Osteoblast (primary cell): ENCODE results near the gene STRA8. TPM values are rescaled to one million over a fixed set of nuclear protein-coding genes. Genes with fewer than 3 reads are reported as not detected.

Experiments used
- DNase-seq: peaks from one replicate; pipeline ENCODE4 v3.0.0; 2011; ENCODE audit warnings: low spot score, mixed read lengths; ENCODE audit not compliant: insufficient read length; ENCODE audit errors: missing footprints
- H2AFZ ChIP-seq: 2 replicates; pipeline ENCODE4 v1.6.0; 2011; ENCODE audit warnings: mild to moderate bottlenecking, low read length
- H3K27ac ChIP-seq: 2 replicates; pipeline ENCODE4 v1.5.1; 2011; ENCODE audit warnings: mild to moderate bottlenecking, low read depth, low read length, moderate library complexity
- H3K27me3 ChIP-seq: 2 replicates; pipeline ENCODE4 v1.6.0; 2012; ENCODE audit warnings: mild to moderate bottlenecking, control low read depth, inconsistent platforms, low read length, moderate library complexity; ENCODE audit not compliant: insufficient read depth
- H3K36me3 ChIP-seq: 2 replicates; pipeline ENCODE4 v1.5.1; 2011; ENCODE audit warnings: mild to moderate bottlenecking, low read length, control low read depth, moderate library complexity; ENCODE audit not compliant: insufficient read depth
- H3K4me1 ChIP-seq: 2 replicates; pipeline ENCODE4 v1.5.1; 2011; ENCODE audit warnings: mild to moderate bottlenecking, low read length, control low read depth, moderate library complexity; ENCODE audit not compliant: insufficient read depth
- H3K4me2 ChIP-seq: 2 replicates; pipeline ENCODE4 v1.6.0; 2011; ENCODE audit warnings: mild to moderate bottlenecking, low read length; ENCODE audit not compliant: insufficient read depth
- H3K4me3 ChIP-seq: fragments of 200-600 bp; sonication (generic); 3 replicates; pipeline ENCODE4 v1.5.1; 2012; ENCODE audit warnings: mild to moderate bottlenecking, low read length, inconsistent platforms; ENCODE audit not compliant: insufficient read depth
- H3K79me2 ChIP-seq: 2 replicates; pipeline ENCODE4 v1.6.0; 2012; ENCODE audit warnings: mild to moderate bottlenecking, low read length, control low read depth, inconsistent platforms; ENCODE audit not compliant: insufficient read depth
- H3K9me3 ChIP-seq: 2 replicates; pipeline ENCODE4 v1.5.1; 2011; ENCODE audit warnings: low read depth, low read length, control low read depth
- H4K20me1 ChIP-seq: 2 replicates; pipeline ENCODE4 v1.6.0; 2012; ENCODE audit warnings: mild to moderate bottlenecking, low read length, control low read depth; ENCODE audit not compliant: insufficient read depth
- total RNA-seq: library from RNA; depleted of rRNA; stranded (reverse); fragments of >200 nt; gene quantifications from 2 replicates; pipeline ENCODE4 v1.2.3, GENCODE V29; 2012
- TF ChIP-seq, protein P1 (sequence below): IDR thresholded peaks from 2 replicates; pipeline ENCODE4 v1.5.1; 2011; ENCODE audit warnings: mild to moderate bottlenecking, low read depth, low read length, moderate library complexity; ENCODE audit errors: extremely low read depth

Gene STRA8
- total RNA-seq, 1 donor: not detected

- DNase-seq: no peak
- no peak overlapping the region for H3K27ac ChIP-seq
- TF ChIP-seq, protein P1, sequence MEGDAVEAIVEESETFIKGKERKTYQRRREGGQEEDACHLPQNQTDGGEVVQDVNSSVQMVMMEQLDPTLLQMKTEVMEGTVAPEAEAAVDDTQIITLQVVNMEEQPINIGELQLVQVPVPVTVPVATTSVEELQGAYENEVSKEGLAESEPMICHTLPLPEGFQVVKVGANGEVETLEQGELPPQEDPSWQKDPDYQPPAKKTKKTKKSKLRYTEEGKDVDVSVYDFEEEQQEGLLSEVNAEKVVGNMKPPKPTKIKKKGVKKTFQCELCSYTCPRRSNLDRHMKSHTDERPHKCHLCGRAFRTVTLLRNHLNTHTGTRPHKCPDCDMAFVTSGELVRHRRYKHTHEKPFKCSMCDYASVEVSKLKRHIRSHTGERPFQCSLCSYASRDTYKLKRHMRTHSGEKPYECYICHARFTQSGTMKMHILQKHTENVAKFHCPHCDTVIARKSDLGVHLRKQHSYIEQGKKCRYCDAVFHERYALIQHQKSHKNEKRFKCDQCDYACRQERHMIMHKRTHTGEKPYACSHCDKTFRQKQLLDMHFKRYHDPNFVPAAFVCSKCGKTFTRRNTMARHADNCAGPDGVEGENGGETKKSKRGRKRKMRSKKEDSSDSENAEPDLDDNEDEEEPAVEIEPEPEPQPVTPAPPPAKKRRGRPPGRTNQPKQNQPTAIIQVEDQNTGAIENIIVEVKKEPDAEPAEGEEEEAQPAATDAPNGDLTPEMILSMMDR: no peak
- H3K36me3 ChIP-seq: peaks cover 21% of the 10 kb centered on the region
- H4K20me1 ChIP-seq: no peaks in the 10 kb centered on the region
- no peaks in the 10 kb centered on the region for H3K27me3 ChIP-seq
- H3K4me2 ChIP-seq: no peak overlapping the region
- no peaks in the 10 kb centered on the region for H3K9me3 ChIP-seq
- peaks cover 16% of the 10 kb centered on the region for H3K4me1 ChIP-seq
- H3K4me3 ChIP-seq: no peak overlapping the region
- H2AFZ ChIP-seq: no peak overlapping the region
- no peaks in the 10 kb centered on the region for H3K79me2 ChIP-seq
Measured at GRCh38 chr7:135199439-135199838, 34.2 kb upstream of the STRA8 start.

DNA sequence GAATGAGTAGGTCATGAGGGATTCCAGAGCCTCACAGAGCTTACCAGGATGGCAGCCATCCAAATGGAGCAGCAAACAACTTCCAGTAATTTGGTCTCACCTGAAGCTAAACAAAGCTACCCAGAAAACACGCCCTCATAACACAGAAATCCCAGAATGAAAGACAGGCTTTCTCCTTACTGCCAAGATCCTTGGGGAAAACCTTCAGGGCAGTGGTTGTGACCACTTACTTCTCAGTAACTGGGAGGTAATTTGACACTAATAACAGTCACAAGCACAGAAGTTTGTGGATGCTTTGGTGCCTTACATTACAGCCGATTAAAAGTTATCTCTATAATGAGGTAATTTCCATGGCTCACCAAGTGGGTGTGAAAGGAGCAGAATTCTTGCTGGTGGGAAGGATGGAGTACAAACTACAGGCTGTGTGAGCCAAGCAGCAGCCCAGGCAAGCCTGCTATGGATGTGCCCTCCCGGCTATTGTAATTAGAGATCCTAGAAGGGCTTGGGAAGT, 32.8 kb upstream of the STRA8 start:
- Histone ChIP-seq H3K9me3 (no peaks in the 10 kb centered on the region), H2AFZ (no peak overlapping the region), H3K27ac (no peak overlapping the region), H3K79me2 (no peaks in the 10 kb centered on the region), H3K4me2 (no peak overlapping the region), H3K36me3 (peaks cover 21% of the 10 kb centered on the region), H3K4me3 (no peak overlapping the region), H3K4me1 (peaks cover 19% of the 10 kb centered on the region), H4K20me1 (no peaks in the 10 kb centered on the region), H3K27me3 (no peaks in the 10 kb centered on the region)
- no peak for DNase-seq
- TF ChIP-seq, protein P1: no peak

DNA sequence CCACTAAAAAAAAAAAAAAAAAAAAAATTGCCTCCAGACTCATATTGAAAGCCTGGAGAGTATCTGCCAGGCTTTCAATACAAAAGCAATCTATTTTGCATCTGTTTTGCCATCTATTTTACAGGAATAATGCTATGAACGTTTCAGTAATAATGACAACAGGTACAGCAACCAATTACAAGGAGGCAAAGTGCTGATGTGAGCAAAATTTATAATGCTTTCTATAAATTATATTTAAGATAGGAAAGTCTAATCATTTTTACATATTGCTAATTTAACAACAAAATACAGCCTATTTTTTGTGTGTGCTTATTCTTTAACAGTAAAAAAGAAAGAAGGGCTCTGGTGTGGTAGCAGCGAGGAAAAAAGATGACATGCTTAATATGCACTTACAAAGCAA, 32.3 kb upstream of the STRA8 start:
- TF ChIP-seq, protein P1: no peak
- peaks cover 19% of the 10 kb centered on the region for H3K36me3 ChIP-seq

GRCh38 chr7:135204341-135204749, 29.3 kb upstream of the STRA8 start:
- peaks cover 15% of the 10 kb centered on the region for H3K4me1 ChIP-seq
- DNase-seq: peak; percentile 76
- H3K4me2 ChIP-seq: peak overlapping the region; percentile 26
- H3K79me2 ChIP-seq: no peaks in the 10 kb centered on the region
- H4K20me1 ChIP-seq: peaks cover 4% of the 10 kb centered on the region
- peaks cover 12% of the 10 kb centered on the region for H3K36me3 ChIP-seq
- TF ChIP-seq, protein P1: no peak
- H2AFZ ChIP-seq: peak overlapping the region; percentile 66
- H3K4me3 ChIP-seq: no peak overlapping the region
- no peaks in the 10 kb centered on the region for H3K9me3 ChIP-seq
- peak overlapping the region; percentile 55 for H3K27ac ChIP-seq
- no peaks in the 10 kb centered on the region for H3K27me3 ChIP-seq

More for the DNA sequence above, 32.3 kb upstream of the STRA8 start:
- DNase-seq: no peak
- Histone ChIP-seq H3K4me2 (no peak overlapping the region), H4K20me1 (no peaks in the 10 kb centered on the region), H3K9me3 (no peaks in the 10 kb centered on the region), H3K79me2 (no peaks in the 10 kb centered on the region), H3K27ac (no peak overlapping the region), H3K4me3 (no peak overlapping the region), H3K4me1 (peaks cover 19% of the 10 kb centered on the region), H3K27me3 (no peaks in the 10 kb centered on the region), H2AFZ (no peak overlapping the region)
